ENCODE data around the gene NRXN3. TPM values are rescaled to one million over a fixed set of nuclear protein-coding genes. Genes with fewer than 3 reads are reported as not detected.

NRXN3 gene
- total RNA-seq, 3 donors from 2014 or later, result 2.1 to 27.3 (median 2.6) TPM

DNA sequence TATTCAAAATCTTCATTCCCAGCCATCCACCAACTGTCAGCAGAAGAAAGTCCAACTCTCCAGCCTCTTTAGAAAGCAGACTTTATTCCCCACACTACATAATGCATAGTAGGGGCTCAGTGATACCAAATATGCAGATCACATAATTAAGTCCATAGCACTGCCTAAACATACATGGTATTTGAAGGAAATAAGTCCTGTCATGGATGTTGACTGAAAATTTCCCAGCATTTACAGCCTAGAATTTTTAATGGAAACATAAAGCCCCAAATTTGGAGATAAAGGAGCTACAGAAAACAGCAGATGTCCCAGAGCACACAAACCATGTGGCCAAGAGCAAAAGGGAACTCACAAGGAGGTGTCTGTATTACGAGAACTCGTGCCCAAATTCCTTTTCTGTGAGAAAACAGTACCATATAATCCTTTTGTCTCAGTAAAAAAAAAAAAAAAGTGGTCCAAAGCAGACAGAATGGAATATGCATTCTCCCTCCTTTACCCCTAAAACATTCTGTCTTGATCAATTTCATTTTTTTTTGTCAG is 920.5 kb downstream of the NRXN3 start:
- no peaks in the 10 kb centered on the region for H3K4me1 ChIP-seq (ENCODE audit: low read depth)
- no peaks in the 10 kb centered on the region for H3K9me3 ChIP-seq
- intact Hi-C loops (cut with DNase I, micrococcal nuclease), result no loop called here
- H3K4me3 ChIP-seq, result no peak overlapping the region
- DNase-seq (no peak), ATAC-seq (no peak)
- TF ChIP-seq, protein P1, sequence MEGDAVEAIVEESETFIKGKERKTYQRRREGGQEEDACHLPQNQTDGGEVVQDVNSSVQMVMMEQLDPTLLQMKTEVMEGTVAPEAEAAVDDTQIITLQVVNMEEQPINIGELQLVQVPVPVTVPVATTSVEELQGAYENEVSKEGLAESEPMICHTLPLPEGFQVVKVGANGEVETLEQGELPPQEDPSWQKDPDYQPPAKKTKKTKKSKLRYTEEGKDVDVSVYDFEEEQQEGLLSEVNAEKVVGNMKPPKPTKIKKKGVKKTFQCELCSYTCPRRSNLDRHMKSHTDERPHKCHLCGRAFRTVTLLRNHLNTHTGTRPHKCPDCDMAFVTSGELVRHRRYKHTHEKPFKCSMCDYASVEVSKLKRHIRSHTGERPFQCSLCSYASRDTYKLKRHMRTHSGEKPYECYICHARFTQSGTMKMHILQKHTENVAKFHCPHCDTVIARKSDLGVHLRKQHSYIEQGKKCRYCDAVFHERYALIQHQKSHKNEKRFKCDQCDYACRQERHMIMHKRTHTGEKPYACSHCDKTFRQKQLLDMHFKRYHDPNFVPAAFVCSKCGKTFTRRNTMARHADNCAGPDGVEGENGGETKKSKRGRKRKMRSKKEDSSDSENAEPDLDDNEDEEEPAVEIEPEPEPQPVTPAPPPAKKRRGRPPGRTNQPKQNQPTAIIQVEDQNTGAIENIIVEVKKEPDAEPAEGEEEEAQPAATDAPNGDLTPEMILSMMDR (IDR thresholded peaks at IDR 0.05), result no peak
- H3K36me3 ChIP-seq (ENCODE audit: low read depth), result no peaks in the 10 kb centered on the region

DNA sequence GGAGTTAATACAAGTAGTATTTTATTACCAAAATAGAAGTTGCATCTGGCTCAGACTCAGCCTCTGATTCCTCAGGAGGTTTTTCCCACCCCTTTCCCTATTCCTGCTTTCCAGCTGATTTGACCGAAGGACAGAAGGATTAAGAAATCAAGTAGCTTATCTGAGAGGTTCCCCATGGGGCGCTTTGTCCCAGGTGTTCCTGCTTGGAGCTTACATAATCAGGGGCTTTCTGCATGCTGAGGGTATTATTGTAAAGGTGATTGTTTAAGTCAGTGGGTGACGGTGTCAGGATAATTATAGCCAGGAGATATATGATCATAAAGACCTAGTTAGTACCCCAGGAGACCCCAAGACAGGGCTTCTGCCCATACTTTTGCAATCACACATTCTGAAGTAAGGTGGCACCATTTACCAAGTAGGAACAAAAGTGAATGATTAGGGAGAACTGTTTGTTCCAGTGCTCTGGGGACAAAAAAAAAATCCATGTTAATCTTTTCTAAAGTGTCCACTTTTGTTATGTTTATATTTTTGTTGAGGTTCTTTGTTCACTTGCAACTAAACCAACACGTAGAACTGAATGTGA is 921.3 kb downstream of the NRXN3 start:
- Histone ChIP-seq H3K36me3 (ENCODE audit: low read depth) (no peaks in the 10 kb centered on the region), H3K4me3 (no peak overlapping the region), H3K4me1 (ENCODE audit: low read depth) (no peaks in the 10 kb centered on the region), H3K9me3 (no peaks in the 10 kb centered on the region)
- intact Hi-C loops (cut with DNase I, micrococcal nuclease), result no loop called here
- ATAC-seq (no peak), DNase-seq (no peak)
- TF ChIP-seq, protein P1 (IDR thresholded peaks at IDR 0.05), result no peak

DNA sequence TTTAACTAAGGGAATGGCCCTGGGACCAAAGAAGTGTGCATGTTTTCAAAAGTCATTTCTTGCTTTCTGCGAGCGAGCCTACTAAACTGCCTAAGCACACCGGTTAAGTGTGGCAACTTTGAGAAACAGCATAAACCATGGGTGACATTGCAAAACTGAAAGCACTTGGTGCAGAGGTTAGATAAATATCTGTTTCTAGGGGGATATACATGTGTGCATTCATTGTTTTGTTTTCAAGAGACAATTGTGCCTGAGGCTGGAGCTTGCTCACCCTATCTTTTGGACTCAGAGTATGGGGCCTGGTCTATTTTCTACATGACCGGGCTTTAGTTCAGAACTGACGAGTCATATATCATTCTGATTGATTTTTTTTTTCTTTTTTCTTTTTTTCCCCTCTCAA is 923.4 kb downstream of the NRXN3 start:
- no peaks in the 10 kb centered on the region for H3K4me1 ChIP-seq (ENCODE audit: low read depth)
- no peaks in the 10 kb centered on the region for H3K36me3 ChIP-seq (ENCODE audit: low read depth)
- no peak overlapping the region for H3K4me3 ChIP-seq
- ATAC-seq (no peak), DNase-seq (no peak)
- intact Hi-C loops (cut with DNase I, micrococcal nuclease), result no loop called here
- no peaks in the 10 kb centered on the region for H3K9me3 ChIP-seq
- TF ChIP-seq, protein P1 (IDR thresholded peaks at IDR 0.05), result no peak

DNA sequence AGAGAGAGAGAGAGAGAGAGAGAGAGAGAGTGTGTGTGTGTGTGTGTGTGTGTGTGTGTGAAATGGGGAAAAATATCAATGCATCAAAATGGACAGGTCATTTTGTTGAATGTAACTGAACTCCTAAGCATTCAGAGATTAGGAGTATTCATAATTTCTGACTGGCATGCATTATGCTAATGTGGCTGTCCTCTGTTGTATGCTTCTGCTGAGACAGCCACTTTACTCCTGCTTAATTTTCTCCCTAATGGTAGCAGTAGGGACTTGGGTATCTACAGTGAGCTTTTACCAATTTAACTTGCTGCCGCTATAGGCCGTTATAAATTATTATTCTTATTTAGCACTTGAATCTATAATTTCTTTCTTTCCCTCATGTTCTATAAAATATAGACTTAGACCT is 924.8 kb downstream of the NRXN3 start:
- no peaks in the 10 kb centered on the region for H3K4me1 ChIP-seq (ENCODE audit: low read depth)
- H3K9me3 ChIP-seq, result no peaks in the 10 kb centered on the region
- no peak for ATAC-seq
- no peaks in the 10 kb centered on the region for H3K36me3 ChIP-seq (ENCODE audit: low read depth)
- H3K4me3 ChIP-seq, result no peak overlapping the region
- TF ChIP-seq, protein P1 (IDR thresholded peaks at IDR 0.05), result no peak
- intact Hi-C loops (cut with DNase I, micrococcal nuclease), result no loop called here
- DNase-seq, result no peak

DNA sequence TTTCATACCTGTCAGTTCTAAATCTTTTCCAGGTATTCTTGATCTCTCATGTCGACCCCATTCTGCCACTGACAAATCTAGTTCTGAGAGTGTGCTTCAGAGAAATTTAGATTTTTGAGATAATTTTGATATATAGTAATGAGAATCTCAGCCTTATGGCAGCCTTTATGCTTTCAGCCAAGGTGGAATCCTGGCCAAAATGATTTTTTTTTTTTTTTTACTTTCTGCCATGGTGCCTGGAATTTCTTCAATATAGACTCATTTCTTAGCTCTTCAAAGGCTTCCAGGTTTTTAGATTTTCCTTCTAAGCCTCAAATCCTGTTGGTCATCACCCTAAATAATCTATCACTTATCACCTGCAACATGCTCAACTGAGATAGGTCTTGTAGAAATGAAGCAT is 926.6 kb downstream of the NRXN3 start:
- DNase-seq, result no peak
- H3K4me1 ChIP-seq (ENCODE audit: low read depth), result no peaks in the 10 kb centered on the region
- no peaks in the 10 kb centered on the region for H3K36me3 ChIP-seq (ENCODE audit: low read depth)
- TF ChIP-seq, protein P1 (IDR thresholded peaks at IDR 0.05), result no peak
- H3K4me3 ChIP-seq, result no peak overlapping the region
- no peak for ATAC-seq
- H3K9me3 ChIP-seq, result no peaks in the 10 kb centered on the region
- intact Hi-C loops (cut with DNase I, micrococcal nuclease), result no loop called here

DNA sequence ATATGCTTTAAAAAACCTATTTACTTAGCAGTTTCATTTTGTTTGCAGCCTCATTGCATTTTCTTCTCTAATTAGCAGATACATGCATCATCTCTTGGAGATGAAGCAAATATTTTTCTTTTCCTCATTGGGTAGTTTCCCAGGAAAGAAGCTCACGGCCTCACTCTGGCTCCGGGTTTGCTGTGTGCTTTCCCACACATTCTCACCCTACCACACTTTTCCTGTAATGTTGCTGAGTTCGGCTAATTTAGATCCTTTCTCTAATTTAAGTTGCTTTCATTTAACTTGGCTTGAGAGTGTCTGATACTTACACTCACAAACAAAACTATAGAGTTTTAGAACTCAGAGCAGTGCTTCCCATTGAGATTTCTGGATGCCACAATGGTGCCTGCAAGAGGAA is 928.2 kb downstream of the NRXN3 start:
- Histone ChIP-seq H3K36me3 (ENCODE audit: low read depth) (no peaks in the 10 kb centered on the region), H3K4me1 (ENCODE audit: low read depth) (no peaks in the 10 kb centered on the region), H3K4me3 (no peak overlapping the region), H3K9me3 (no peaks in the 10 kb centered on the region)
- DNase-seq (no peak), ATAC-seq (no peak)
- intact Hi-C loops (cut with DNase I, micrococcal nuclease), result no loop called here
- TF ChIP-seq, protein P1 (IDR thresholded peaks at IDR 0.05), result no peak
